Tibial nerve (tissue), 4 donors: ENCODE measurements around the gene SVOPL.

Experiments
- CTCF ChIP-seq, 5 experiments: fragments of 200-600 bp in 3 of 5; fragments of 450-650 bp in 2 of 5; sonication (generic) in 3 of 5; IDR thresholded peaks; one replicate each; pipeline ENCODE4 v1.5.1; 2016 to 2019; ENCODE audit warnings: antibody characterized with exemption in 5 of 5, mild to moderate bottlenecking in 3 of 5, moderate library complexity in 2 of 5
- EP300 ChIP-seq, 2 donors: sonication (generic); formaldehyde crosslinking; IDR thresholded peaks; one replicate each; pipeline ENCODE4 v1.6.1; 2017; ENCODE audit warnings: antibody characterized with exemption in 2 of 2, mild to moderate bottlenecking in 1 of 2

- TF ChIP-seq EP300 (IDR thresholded peaks at IDR 0.05) (no peak), CTCF (IDR thresholded peaks at IDR 0.05) (no peak)
These were observed 30.6 kb downstream of the SVOPL start for GRCh38 chr7:138670594-138670993.
